Ovary (tissue), 3 donors: Measurements from ENCODE around the gene TSACC.

Experiments
- CTCF ChIP-seq, 3 donors: fragments of 450-650 bp in 2 of 3; fragments of 200-600 bp in 1 of 3; IDR thresholded peaks; one replicate each; pipeline versions ENCODE4 v1.5.1 to v1.8.0; 2016 to 2022; ENCODE audit warnings: antibody characterized with exemption in 3 of 3, mild to moderate bottlenecking in 1 of 3
- EP300 ChIP-seq: sonication (generic); formaldehyde crosslinking; IDR thresholded peaks from one replicate; pipeline ENCODE4 v1.6.1; 2017; ENCODE audit warnings: antibody characterized with exemption
- POLR2A ChIP-seq: fragments of 450-650 bp; IDR thresholded peaks from one replicate; pipeline ENCODE4 v1.6.1; 2017; ENCODE audit warnings: antibody characterized with exemption, mild to moderate bottlenecking, moderate library complexity
- donor health status: DM: no; HTN: no; CAD: no.

DNA sequence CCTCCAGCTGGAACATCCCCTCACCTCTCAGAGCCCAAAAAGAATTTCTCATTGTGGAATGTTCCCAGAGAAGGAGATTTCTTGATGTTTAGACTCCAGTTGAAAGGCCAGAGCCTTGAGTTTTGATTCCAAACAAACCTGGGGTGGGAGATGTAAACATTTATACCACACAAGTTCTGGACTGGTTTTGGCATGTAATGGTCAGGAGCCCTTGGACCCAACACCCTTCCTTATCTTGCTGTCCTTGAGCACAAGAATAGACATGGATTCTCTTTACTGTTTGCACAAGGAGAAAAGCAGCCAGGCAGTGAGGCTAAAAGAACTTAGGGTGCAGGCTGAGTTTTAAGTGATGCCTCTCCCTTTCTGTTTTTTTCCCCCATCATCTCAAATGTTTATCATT lies 35.2 kb downstream of the TSACC start:
- no peak for TF ChIP-seq CTCF (IDR thresholded peaks at IDR 0.05)
- no peak for TF ChIP-seq POLR2A
- TF ChIP-seq EP300 = no peak
